GM19328 (cell line): ENCODE measurements around the gene KCNJ13.
"Not testable (repeated sequence)": the region's sequence is repeated elsewhere in the genome, so short reads cannot be mapped to it uniquely, and the experiment has no call there.

Experiments
- ATAC-seq: cut with Tn5 transposase; IDR thresholded peaks from one replicate; pipeline ENCODE4 v1.9.1; 2021; ENCODE audit warnings: mild to moderate bottlenecking, moderate library complexity; ENCODE audit not compliant: unreplicated experiment

The KCNJ13 gene

DNA sequence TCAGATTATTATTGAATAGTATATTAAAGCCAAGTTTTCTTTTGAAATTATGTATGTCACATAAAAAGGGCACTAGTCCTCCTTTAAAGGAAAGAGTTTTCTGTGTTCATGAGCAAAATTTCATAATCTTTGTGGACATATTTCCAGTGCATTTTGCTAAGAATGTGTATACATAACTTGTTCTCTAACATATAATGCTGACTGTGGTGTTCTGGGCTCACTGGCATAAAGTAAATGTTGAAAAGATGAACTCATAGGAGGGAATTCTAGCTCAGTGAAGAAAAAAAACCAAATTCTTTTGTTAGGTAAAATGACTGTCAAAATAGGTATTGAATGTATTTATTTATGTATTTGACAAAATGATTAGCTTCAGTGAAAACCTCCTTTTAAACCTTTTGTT, 6.2 kb downstream of the KCNJ13 start:
- no peak for ATAC-seq

DNA sequence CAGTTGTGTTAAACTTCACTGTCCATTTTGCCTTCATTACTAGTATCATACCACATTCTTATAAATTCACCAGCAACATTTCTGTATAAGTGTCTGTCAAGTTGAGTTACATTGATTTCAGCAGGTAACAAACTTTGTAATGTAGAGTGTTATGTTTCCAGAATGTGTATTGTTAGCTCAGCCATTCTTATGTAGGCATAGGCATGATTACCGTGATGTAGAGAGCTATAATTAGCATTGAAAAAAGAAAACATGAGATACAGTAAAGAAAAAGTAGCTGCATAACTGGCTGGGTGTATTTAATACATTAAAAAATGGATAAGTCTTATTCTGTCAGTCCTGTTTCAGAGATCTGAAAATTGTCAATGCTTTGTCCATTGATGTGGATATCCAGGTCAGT, 8.5 kb downstream of the KCNJ13 start:
- no peak for ATAC-seq

GRCh38 chr2:232761301-232761907, 15.0 kb downstream of the KCNJ13 start:
- no peak for ATAC-seq

GRCh38 chr2:232757905-232758304, 18.5 kb downstream of the KCNJ13 start:
- no peak for ATAC-seq

DNA sequence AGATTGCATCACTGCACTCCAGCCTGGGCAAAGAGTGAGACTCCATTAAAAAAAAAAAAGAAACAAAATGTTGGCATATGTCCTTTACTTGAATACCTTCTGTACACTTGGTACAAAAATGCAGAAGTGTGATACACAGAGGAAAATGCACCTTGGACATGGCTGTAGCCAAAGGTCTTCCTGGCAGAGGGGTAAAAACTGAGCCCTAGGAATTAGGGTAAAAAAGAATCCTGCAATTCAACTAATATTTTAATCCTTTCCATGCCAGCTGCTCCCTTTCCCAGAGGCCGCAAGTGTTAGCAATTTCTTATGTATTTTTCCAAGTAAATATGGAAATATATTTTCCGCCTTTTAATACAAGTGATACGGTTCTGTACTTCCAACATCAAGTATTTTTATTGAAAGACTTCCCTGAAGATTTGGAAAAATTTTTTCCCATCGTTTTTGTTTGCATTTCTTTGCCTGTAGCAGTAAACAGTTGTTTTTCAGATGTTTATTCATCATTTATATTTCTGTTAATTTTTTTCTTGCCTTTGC, 26.2 kb downstream of the KCNJ13 start:
- ATAC-seq, result no peak

GRCh38 chr2:232749331-232749730, 27.0 kb downstream of the KCNJ13 start:
- no peak for ATAC-seq

DNA sequence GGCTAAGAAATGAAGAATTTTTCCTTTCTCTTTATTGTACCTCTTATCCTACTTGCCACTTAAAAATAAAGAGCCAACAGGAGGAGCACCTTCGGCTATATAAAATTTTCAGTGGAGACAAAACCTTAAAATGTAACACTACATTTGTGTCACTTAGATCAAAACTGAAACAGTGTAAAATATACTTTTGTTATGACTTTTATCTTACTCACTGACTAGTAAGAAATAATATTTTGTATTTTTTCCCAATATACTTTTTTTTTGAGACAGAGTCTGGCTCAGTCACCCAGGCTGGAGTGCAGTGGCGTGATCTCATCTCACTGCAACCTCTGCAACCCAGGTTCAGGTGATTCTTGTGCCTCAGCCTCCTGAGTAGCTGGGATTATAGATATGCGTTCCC, 28.3 kb downstream of the KCNJ13 start:
- ATAC-seq, result no peak

GRCh38 chr2:232744963-232745362, 31.4 kb downstream of the KCNJ13 start:
- no peak for ATAC-seq

DNA sequence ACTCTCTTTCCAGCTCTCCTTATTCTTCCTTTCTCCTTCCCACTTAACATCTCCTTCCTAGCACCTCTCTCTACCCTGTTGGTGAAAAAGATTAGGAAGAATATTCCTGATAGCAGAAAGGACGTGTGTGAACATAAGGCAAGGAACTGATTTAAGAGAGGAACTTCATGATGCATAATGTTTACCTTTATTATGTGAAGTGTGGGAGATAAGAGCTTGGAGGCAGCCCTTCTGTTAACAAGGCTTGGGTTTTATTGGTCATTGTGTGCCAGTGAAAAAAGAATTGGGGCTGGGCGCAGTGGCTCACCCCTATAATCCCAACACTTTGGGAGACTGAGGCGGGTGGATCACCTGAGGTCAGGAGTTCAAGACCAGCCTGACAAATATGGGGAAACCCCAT, 34.4 kb downstream of the KCNJ13 start:
- ATAC-seq, result no peak

DNA sequence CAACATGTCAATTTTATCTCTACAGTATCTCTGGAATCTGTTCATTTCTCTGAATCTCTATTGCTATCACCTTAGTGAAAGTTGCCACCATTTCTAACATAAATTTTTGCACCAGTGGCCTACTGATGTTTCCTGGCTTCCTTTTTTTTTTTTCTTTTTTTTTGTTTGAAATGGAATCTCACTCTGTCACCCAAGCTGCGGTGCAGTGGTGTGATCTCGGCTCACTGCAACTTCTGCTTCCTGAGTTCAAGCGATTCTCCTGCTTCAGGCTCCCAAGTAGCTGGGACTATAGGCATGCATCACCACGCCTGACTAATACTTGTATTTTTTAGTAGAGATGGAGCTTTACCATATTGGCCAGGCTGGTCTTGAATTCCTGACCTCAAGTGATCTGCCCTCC, 35.1 kb downstream of the KCNJ13 start:
- ATAC-seq, result no peak

DNA sequence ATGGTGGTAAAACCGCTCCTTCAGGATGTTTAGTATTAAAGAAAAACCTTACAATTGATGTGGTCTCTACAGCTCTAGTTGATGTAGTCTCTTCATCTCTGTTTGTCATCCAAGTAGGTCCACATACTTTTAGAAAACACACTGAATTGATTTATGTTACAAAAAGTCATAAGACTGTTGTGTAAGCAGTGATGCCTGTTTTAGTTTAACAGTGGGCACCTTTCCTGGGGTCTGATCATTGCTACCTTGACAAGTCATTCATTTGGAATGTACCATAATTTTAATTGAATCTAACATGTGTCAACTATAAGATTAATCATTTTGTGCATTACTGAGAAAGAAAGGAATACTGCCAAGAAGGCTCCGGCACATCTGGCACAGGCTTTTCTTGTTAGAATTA, 44.9 kb downstream of the KCNJ13 start:
- ATAC-seq, result no peak

DNA sequence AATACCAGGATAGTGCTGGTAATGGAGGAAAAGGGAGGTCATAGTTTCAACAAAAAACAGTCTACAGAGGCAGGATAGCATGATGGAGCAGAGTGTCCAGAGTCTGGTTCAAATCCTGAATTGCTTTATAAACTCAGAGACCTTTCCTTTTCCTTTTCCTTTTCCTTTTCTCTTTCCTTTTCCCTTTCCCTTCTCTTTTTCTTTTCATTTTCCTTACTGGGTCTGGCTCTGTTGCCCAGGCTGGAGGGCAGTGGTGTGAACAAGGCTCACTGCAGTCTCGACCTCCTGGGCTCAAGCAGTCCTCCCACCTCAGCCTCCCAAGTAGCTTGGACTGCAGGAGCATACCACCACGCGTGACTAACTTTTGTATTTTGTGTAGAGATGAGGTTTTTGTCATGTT, 47.6 kb downstream of the KCNJ13 start:
- ATAC-seq, result no peak

DNA sequence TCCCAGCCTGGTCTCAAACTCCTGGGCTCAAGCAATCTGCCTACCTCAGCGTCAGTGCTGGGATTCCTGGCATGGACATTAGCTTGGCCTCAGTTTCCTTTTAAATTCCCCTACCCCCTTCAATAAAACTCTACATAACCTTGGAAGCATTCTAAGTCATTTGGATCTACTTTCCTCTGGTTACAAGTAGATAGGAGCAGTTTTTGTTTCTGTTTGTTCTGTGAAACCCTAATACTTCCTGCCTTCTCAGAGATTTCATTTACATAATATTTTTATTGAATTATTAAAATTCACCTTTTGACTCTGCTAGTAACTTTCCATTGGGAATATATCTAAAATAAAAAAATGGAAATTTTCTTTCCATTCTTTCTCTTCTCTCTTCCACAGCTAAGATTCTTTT, 53.3 kb downstream of the KCNJ13 start:
- no peak for ATAC-seq

- no peak for ATAC-seq
Observed at GRCh38 chr2:232721882-232722281, 54.5 kb downstream of the KCNJ13 start.

GRCh38 chr2:232721261-232721660, 55.1 kb downstream of the KCNJ13 start:
- ATAC-seq, result no peak

GRCh38 chr2:232720056-232720455, 56.3 kb downstream of the KCNJ13 start:
- ATAC-seq, result not testable (repeated sequence)
